ENCODE measurements around the gene SAMD4A.

- no peak for TF ChIP-seq POLR2AphosphoS5 (IDR thresholded peaks at IDR 0.05; ENCODE audit: low read depth, low read length)
- no peak for TF ChIP-seq POLR2A (IDR thresholded peaks at IDR 0.05; ENCODE audit: low read depth, low read length)
- no peak for TF ChIP-seq TAF1 (IDR thresholded peaks at IDR 0.05; ENCODE audit: low read depth, low read length)
- no peak for TF ChIP-seq POU2F2 (IDR thresholded peaks at IDR 0.05; ENCODE audit: low read depth, low read length)
- TF ChIP-seq PAX5 (IDR thresholded peaks at IDR 0.05; ENCODE audit: insufficient read depth, low read length, severe bottlenecking): no peak
- TF ChIP-seq SPI1 (IDR thresholded peaks at IDR 0.05; ENCODE audit: low read depth, low read length): no peak
Observed at GRCh38 chr14:54803396-54803795, 236.5 kb downstream of the SAMD4A start.

Data from GM12891 (cell line).